NB4 (cell line): ENCODE measurements around the gene SLC25A48.

Source experiments
- POLR2A ChIP-seq: IDR thresholded peaks from 2 replicates; pipeline ENCODE4 v1.6.1; 2011; ENCODE audit warnings: mild to moderate bottlenecking; ENCODE audit not compliant: insufficient read length; ENCODE audit errors: extremely low read depth
- TF ChIP-seq, protein P1 (sequence below): IDR thresholded peaks from one replicate; pipeline ENCODE4 v1.5.1; 2012; ENCODE audit warnings: low read depth, low read length

DNA sequence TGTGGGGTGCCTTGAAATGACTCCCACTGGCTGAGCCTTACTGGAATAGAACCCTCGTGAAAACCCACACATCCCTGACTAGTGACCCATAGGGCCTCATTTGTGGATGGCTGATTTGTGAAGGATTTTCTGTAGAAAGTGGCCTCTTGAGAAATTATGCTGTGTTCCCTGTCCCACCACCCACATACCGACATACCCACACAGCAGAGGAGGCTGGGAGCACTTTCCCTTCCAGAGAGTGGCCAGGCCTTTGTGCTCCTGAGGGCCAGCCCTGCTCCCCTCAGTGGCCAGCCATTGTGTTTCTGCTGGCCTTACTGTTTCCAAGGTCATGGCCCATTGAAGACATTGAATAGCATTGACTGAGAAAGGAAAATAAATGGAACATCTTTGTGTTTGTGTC lies 31.6 kb downstream of the SLC25A48 start:
- TF ChIP-seq, protein P1, sequence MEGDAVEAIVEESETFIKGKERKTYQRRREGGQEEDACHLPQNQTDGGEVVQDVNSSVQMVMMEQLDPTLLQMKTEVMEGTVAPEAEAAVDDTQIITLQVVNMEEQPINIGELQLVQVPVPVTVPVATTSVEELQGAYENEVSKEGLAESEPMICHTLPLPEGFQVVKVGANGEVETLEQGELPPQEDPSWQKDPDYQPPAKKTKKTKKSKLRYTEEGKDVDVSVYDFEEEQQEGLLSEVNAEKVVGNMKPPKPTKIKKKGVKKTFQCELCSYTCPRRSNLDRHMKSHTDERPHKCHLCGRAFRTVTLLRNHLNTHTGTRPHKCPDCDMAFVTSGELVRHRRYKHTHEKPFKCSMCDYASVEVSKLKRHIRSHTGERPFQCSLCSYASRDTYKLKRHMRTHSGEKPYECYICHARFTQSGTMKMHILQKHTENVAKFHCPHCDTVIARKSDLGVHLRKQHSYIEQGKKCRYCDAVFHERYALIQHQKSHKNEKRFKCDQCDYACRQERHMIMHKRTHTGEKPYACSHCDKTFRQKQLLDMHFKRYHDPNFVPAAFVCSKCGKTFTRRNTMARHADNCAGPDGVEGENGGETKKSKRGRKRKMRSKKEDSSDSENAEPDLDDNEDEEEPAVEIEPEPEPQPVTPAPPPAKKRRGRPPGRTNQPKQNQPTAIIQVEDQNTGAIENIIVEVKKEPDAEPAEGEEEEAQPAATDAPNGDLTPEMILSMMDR, result no peak
- no peak for TF ChIP-seq POLR2A
